SK-N-SH (cell line): ENCODE data around the gene TMEM41B. TPM values are rescaled to one million over a fixed set of nuclear protein-coding genes. Genes with fewer than 3 reads are reported as not detected.

Experiments used
- CTCF ChIA-PET: fragments of 300-600, 350-600 bp; formaldehyde crosslinking; extraction: SDS; loops from one replicate; lab custom pipeline; 2021; lab: Yijun Ruan, JAX
- POLR2A ChIA-PET: fragments of 350-600 bp; sonication (Branson Sonifier 250); formaldehyde crosslinking; extraction: SDS; loops from one replicate; lab custom pipeline; 2020; ENCODE audit warnings: antibody characterized with exemption, inconsistent platforms; lab: Yijun Ruan, JAX
- DNase-seq: peaks from one replicate; pipeline ENCODE4 v3.0.0; 2012
- H2AFZ ChIP-seq: fragments of 200-600 bp; sonication (generic); 2 replicates; pipeline ENCODE4 v1.8.1; 2016; ENCODE audit warnings: antibody characterized with exemption, mild to moderate bottlenecking, low read depth
- H3F3A ChIP-seq: fragments of 200-600 bp; sonication (generic); replicated peaks from 2 replicates; pipeline ENCODE3; 2016; ENCODE audit warnings: antibody characterized with exemption, mild to moderate bottlenecking; ENCODE audit not compliant: insufficient read depth
- H3K27ac ChIP-seq, 2 experiments: fragments of 200-500 bp in 1 of 2; fragments of 200-600 bp in 1 of 2; sonication (Bioruptor generic) in 1 of 2; sonication (generic), shearing (Covaris generic) in 1 of 2; 2 replicates each; pipeline versions ENCODE4 v1.5.1 to v1.6.1; 2014 to 2016; ENCODE audit warnings: low read depth in 2 of 2, inconsistent platforms in 1 of 2, low read length in 1 of 2, mild to moderate bottlenecking in 1 of 2, mixed read lengths in 1 of 2
- H3K27me3 ChIP-seq: fragments of 200-600 bp; sonication (generic), shearing (Covaris generic); 2 replicates; pipeline ENCODE4 v1.6.1; 2016; ENCODE audit warnings: mixed run types; ENCODE audit not compliant: insufficient read depth
- H3K36me3 ChIP-seq, 2 experiments: fragments of 200-500 bp in 1 of 2; fragments of 200-600 bp in 1 of 2; sonication (Bioruptor generic) in 1 of 2; sonication (generic) in 1 of 2; replicated peaks in 1 of 2; 2 replicates each; pipeline versions ENCODE3 to v1.5.1; 2014 to 2016; ENCODE audit warnings: low read length in 1 of 2, mild to moderate bottlenecking in 1 of 2; ENCODE audit not compliant: insufficient read depth in 2 of 2, control insufficient read depth in 1 of 2
- H3K4me1 ChIP-seq, 2 experiments: fragments of 200-500 bp in 1 of 2; fragments of 200-600 bp in 1 of 2; sonication (Bioruptor generic) in 1 of 2; sonication (generic), shearing (Covaris generic) in 1 of 2; 2 replicates each; pipeline versions ENCODE4 v1.5.1 to v1.6.1; 2014 to 2016; ENCODE audit warnings: low read depth in 1 of 2, low read length in 1 of 2, mixed run types in 1 of 2; ENCODE audit not compliant: insufficient read depth in 2 of 2, control insufficient read depth in 1 of 2
- H3K4me2 ChIP-seq: fragments of 200-600 bp; sonication (generic), shearing (Covaris generic); 2 replicates; pipeline ENCODE4 v1.6.1; 2017; ENCODE audit warnings: mixed run types
- H3K4me3 ChIP-seq, 2 experiments: fragments of 200-500 bp in 1 of 2; fragments of 200-600 bp in 1 of 2; sonication (Bioruptor generic) in 1 of 2; sonication (generic), shearing (Covaris generic) in 1 of 2; 2 replicates each; pipeline versions ENCODE4 v1.5.1 to v1.8.1; 2014 to 2016; ENCODE audit warnings: low read depth in 2 of 2, inconsistent platforms in 1 of 2, low read length in 1 of 2, mild to moderate bottlenecking in 1 of 2, mixed read lengths in 1 of 2, moderate library complexity in 1 of 2
- H3K79me2 ChIP-seq: fragments of 200-600 bp; sonication (generic); 2 replicates; pipeline ENCODE4 v1.8.1; 2017; ENCODE audit warnings: mild to moderate bottlenecking; ENCODE audit not compliant: insufficient read depth
- H3K9ac ChIP-seq: fragments of 200-600 bp; sonication (generic); 2 replicates; pipeline ENCODE4 v1.6.1; 2017; ENCODE audit warnings: mixed run types
- H3K9me2 ChIP-seq: fragments of 200-600 bp; sonication (generic); 2 replicates; pipeline ENCODE4 v1.6.1; 2017; ENCODE audit warnings: mixed run types
- H3K9me3 ChIP-seq: fragments of 200-600 bp; sonication (generic); 2 replicates; pipeline ENCODE4 v1.6.1; 2017; ENCODE audit warnings: mixed run types, mild to moderate bottlenecking, moderate library complexity
- H4K20me1 ChIP-seq: fragments of 200-600 bp; sonication (generic); 2 replicates; pipeline ENCODE4 v1.6.1; 2017; ENCODE audit warnings: mild to moderate bottlenecking, mixed run types; ENCODE audit not compliant: insufficient read depth
- EP300 ChIP-seq, 2 experiments: IDR thresholded peaks; 2 replicates each; pipeline versions ENCODE4 v1.4.0 to v1.6.1; 2012; ENCODE audit warnings: borderline replicate concordance in 1 of 2, low read depth in 1 of 2, low read length in 1 of 2
- FOSL2 ChIP-seq: IDR thresholded peaks from 2 replicates; pipeline ENCODE4 v1.4.0; 2012; ENCODE audit warnings: low read depth, mild to moderate bottlenecking, moderate library complexity, borderline replicate concordance
- FOXM1 ChIP-seq: IDR thresholded peaks from 2 replicates; pipeline ENCODE4 v1.4.0; 2012; ENCODE audit warnings: low read depth, mild to moderate bottlenecking
- IRF3 ChIP-seq: fragments of 150-350 bp; IDR thresholded peaks from 2 replicates; pipeline ENCODE4 v1.6.1; 2016; ENCODE audit warnings: mild to moderate bottlenecking, low read depth, low read length
- JUND ChIP-seq: IDR thresholded peaks from 2 replicates; pipeline ENCODE4 v1.4.0; 2012
- MAX ChIP-seq: IDR thresholded peaks from 2 replicates; pipeline ENCODE4 v1.4.0; 2012; ENCODE audit warnings: low read depth
- MEF2A ChIP-seq: IDR thresholded peaks from 2 replicates; pipeline ENCODE4 v1.4.0; 2012; ENCODE audit warnings: low read depth, borderline replicate concordance
- MXI1 ChIP-seq: IDR thresholded peaks from 2 replicates; pipeline ENCODE4 v1.6.1; 2012; ENCODE audit warnings: mild to moderate bottlenecking, low read depth, low read length, improper control_type of control experiment
- NFIC ChIP-seq: IDR thresholded peaks from 2 replicates; pipeline ENCODE4 v1.4.0; 2012; ENCODE audit warnings: borderline replicate concordance
- NRF1 ChIP-seq: IDR thresholded peaks from 2 replicates; pipeline ENCODE4 v1.6.1; 2012; ENCODE audit warnings: low read depth, mild to moderate bottlenecking, low read length
- POLR2AphosphoS5 ChIP-seq: IDR thresholded peaks from 2 replicates; pipeline ENCODE4 v1.6.1; 2012; ENCODE audit warnings: low read depth, low read length
- RAD21 ChIP-seq: IDR thresholded peaks from 2 replicates; pipeline ENCODE4 v1.6.1; 2012; ENCODE audit warnings: mild to moderate bottlenecking, low read length
- RFX5 ChIP-seq: IDR thresholded peaks from 2 replicates; pipeline ENCODE4 v1.6.1; 2012; ENCODE audit warnings: mild to moderate bottlenecking, improper control_type of control experiment, low read length
- SIN3A ChIP-seq: IDR thresholded peaks from 2 replicates; pipeline ENCODE4 v1.6.1; 2012; ENCODE audit warnings: low read depth, mild to moderate bottlenecking, low read length, moderate library complexity, borderline replicate concordance
- SMC3 ChIP-seq: IDR thresholded peaks from 2 replicates; pipeline ENCODE4 v1.6.1; 2012; ENCODE audit warnings: low read depth, low read length, improper control_type of control experiment
- TAF1 ChIP-seq: IDR thresholded peaks from 2 replicates; pipeline ENCODE4 v1.6.1; 2012; ENCODE audit warnings: low read depth, mild to moderate bottlenecking, low read length, moderate library complexity, borderline replicate concordance
- TCF12 ChIP-seq: IDR thresholded peaks from 2 replicates; pipeline ENCODE4 v1.4.0; 2012
- TEAD4 ChIP-seq: IDR thresholded peaks from 2 replicates; pipeline ENCODE4 v1.4.0; 2012; ENCODE audit warnings: mild to moderate bottlenecking, borderline replicate concordance; ENCODE audit not compliant: insufficient read depth
- WGBS: methylation state at CpG from one replicate; pipeline ENCODE4 v1.1.6; 2017; ENCODE audit warnings: low lambda C conversion rate; 5-methylcytosine and 5-hydroxymethylcytosine counted together
- polyA plus RNA-seq, 3 experiments: library from polyadenylated mRNA; depleted of rRNA; stranded (reverse); fragments of >200 nt; gene quantifications; 2 replicates each; pipeline ENCODE4 v1.2.3, GENCODE V29; 2012
- TF ChIP-seq, protein P1 (sequence below): fragments of 200-600 bp; sonication (generic); IDR thresholded peaks from 2 replicates; pipeline ENCODE4 v1.6.1; 2017; ENCODE audit warnings: antibody characterized with exemption, mild to moderate bottlenecking, moderate library complexity
- TF ChIP-seq, protein P2 (sequence below): IDR thresholded peaks from 2 replicates; pipeline ENCODE4 v1.4.0; 2012; ENCODE audit warnings: low read depth, borderline replicate concordance

TMEM41B gene
- polyA plus RNA-seq, 1 of the 3 experiments (the other 2 are of a cell fraction) = 23.5 TPM

GRCh38 chr11:9265211-9266131, 48.9 kb downstream of the TMEM41B start, which contains the start of gene DENND5A:
Gene DENND5A, minus strand, starts transcription at chr11:9265350. Its CDS starts 281 bp downstream, at chr11:9265069.
- TF ChIP-seq SMC3 (no peak), MAX (peak; percentile 63), EP300 (IDR thresholded peaks at IDR 0.05; ENCODE audit: borderline replicate concordance in 1 of 2, low read depth in 1 of 2, low read length in 1 of 2) (no peak), TAF1 (peak; percentile 74; the same call in 1 of the 2 replicates), POLR2AphosphoS5 (peak; percentile 74), RFX5 (no peak), MXI1 (peak; percentile 85), RAD21 (peak; percentile 19; the same call in 1 of the 2 replicates), TCF12 (no peak), TEAD4 (no peak), NFIC (no peak), IRF3 (no peak), FOSL2 (no peak), SIN3A (0 out of 2 replicates have a peak, but pooled peaks have one; percentile 27), JUND (no peak), FOXM1 (no peak), NRF1 (peak; percentile 86), MEF2A (no peak)
- TF ChIP-seq, protein P1, sequence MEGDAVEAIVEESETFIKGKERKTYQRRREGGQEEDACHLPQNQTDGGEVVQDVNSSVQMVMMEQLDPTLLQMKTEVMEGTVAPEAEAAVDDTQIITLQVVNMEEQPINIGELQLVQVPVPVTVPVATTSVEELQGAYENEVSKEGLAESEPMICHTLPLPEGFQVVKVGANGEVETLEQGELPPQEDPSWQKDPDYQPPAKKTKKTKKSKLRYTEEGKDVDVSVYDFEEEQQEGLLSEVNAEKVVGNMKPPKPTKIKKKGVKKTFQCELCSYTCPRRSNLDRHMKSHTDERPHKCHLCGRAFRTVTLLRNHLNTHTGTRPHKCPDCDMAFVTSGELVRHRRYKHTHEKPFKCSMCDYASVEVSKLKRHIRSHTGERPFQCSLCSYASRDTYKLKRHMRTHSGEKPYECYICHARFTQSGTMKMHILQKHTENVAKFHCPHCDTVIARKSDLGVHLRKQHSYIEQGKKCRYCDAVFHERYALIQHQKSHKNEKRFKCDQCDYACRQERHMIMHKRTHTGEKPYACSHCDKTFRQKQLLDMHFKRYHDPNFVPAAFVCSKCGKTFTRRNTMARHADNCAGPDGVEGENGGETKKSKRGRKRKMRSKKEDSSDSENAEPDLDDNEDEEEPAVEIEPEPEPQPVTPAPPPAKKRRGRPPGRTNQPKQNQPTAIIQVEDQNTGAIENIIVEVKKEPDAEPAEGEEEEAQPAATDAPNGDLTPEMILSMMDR = no peak
- TF ChIP-seq, protein P2, sequence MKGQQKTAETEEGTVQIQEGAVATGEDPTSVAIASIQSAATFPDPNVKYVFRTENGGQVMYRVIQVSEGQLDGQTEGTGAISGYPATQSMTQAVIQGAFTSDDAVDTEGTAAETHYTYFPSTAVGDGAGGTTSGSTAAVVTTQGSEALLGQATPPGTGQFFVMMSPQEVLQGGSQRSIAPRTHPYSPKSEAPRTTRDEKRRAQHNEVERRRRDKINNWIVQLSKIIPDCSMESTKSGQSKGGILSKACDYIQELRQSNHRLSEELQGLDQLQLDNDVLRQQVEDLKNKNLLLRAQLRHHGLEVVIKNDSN = no peak
- Histone ChIP-seq H3K27ac (peak within 1 kb of the TSS; percentile 77 to 83), H3K79me2 (peaks cover 44% of the 10 kb centered on the region), H3K4me1 (peaks cover 5 to 18% of the 10 kb centered on the region in 2 experiments; a peak in 3 of 4 replicates), H3K9ac (peak within 1 kb of the TSS; percentile 97), H3K27me3 (no peaks in the 10 kb centered on the region), H3K4me3 (peak within 1 kb of the TSS; percentile 73 to 79), H3K9me2 (no peaks in the 10 kb centered on the region), H3K9me3 (no peaks in the 10 kb centered on the region), H3K4me2 (peak within 1 kb of the TSS; percentile 84), H4K20me1 (peaks cover 27% of the 10 kb centered on the region), H3F3A (peaks cover 18% of the 10 kb centered on the region), H2AFZ (peak within 1 kb of the TSS; percentile 73), H3K36me3 (no peaks in the 10 kb centered on the region)
- POLR2A ChIA-PET = interaction anchor here (0.7 to 2.1 kb wide), 8 partner anchors 8 to 195 kb away, joined by 3 to 11 read pairs (median 3); partner anchors contain the start of gene ZNF143
- peak; percentile 100 for DNase-seq
- WGBS = 42% methylated on average over 14 of the region's 63 CpGs
- CTCF ChIA-PET = interaction anchor here (0.7 to 1.1 kb wide), 3 partner anchors 119 to 351 kb away, joined by 3 read pairs; no protein-coding TSS in a partner anchor
